KMS-11 (cell line): ENCODE data around the gene PAN2.
"Not testable (repeated sequence)": the region's sequence is repeated elsewhere in the genome, so short reads cannot be mapped to it uniquely, and the experiment has no call there.

Experiments
- H2AFZ ChIP-seq: fragments of 200-600 bp; sonication (generic); 2 replicates; pipeline ENCODE4 v1.6.1; 2016; ENCODE audit warnings: antibody characterized with exemption, mixed run types, low read depth
- H3K27ac ChIP-seq: fragments of 200-600 bp; sonication (generic); 2 replicates; pipeline ENCODE4 v1.6.1; 2016; ENCODE audit warnings: mild to moderate bottlenecking, mixed run types
- H3K27me3 ChIP-seq: fragments of 200-600 bp; sonication (generic); 2 replicates; pipeline ENCODE4 v1.6.1; 2017; ENCODE audit warnings: mild to moderate bottlenecking, low read depth, mixed run types, moderate library complexity; ENCODE audit not compliant: insufficient read depth
- H3K36me3 ChIP-seq: fragments of 200-600 bp; sonication (generic); 2 replicates; pipeline ENCODE4 v1.6.1; 2017; ENCODE audit warnings: mild to moderate bottlenecking, mixed run types; ENCODE audit not compliant: insufficient read depth
- H3K4me1 ChIP-seq: fragments of 200-600 bp; sonication (generic); 2 replicates; pipeline ENCODE4 v1.6.1; 2016; ENCODE audit warnings: mild to moderate bottlenecking, low read depth, mixed run types; ENCODE audit not compliant: poor library complexity, severe bottlenecking
- H3K4me2 ChIP-seq: fragments of 200-600 bp; sonication (generic); 2 replicates; pipeline ENCODE4 v1.7.0; 2016; ENCODE audit warnings: mild to moderate bottlenecking, mixed run types
- H3K4me3 ChIP-seq: fragments of 200-600 bp; sonication (generic); IDR thresholded peaks from 2 replicates; pipeline ENCODE4 v1.6.1; 2017; ENCODE audit warnings: low read depth, low read length, mixed read lengths; ENCODE audit not compliant: insufficient read depth
- H3K79me2 ChIP-seq: fragments of 200-600 bp; sonication (generic); 2 replicates; pipeline ENCODE4 v1.6.1; 2016; ENCODE audit warnings: low read depth, mixed run types; ENCODE audit not compliant: insufficient read depth
- H3K9ac ChIP-seq: fragments of 200-600 bp; sonication (generic); 2 replicates; pipeline ENCODE4 v1.6.1; 2016; ENCODE audit warnings: mild to moderate bottlenecking, mixed run types
- H4K20me1 ChIP-seq: fragments of 200-600 bp; sonication (generic); 2 replicates; pipeline ENCODE4 v1.6.1; 2016; ENCODE audit warnings: mild to moderate bottlenecking, mixed run types; ENCODE audit not compliant: insufficient read depth
- TF ChIP-seq, protein P1 (sequence below): fragments of 200-600 bp; sonication (generic); conservative IDR thresholded peaks from 2 replicates; pipeline ENCODE4 v1.6.1; 2017; ENCODE audit warnings: low read depth, mild to moderate bottlenecking, antibody characterized with exemption, low read length, moderate library complexity, mixed read lengths

Gene PAN2

GRCh38 chr12:56346675-56347074 is 12.9 kb upstream of the PAN2 start:
- Histone ChIP-seq H3K27ac (no peak overlapping the region), H2AFZ (no peak overlapping the region), H3K79me2 (no peaks in the 10 kb centered on the region), H3K4me3 (no peak overlapping the region), H4K20me1 (no peaks in the 10 kb centered on the region), H3K36me3 (peaks cover 22% of the 10 kb centered on the region; the same call in 1 of the 2 replicates), H3K4me2 (no peak overlapping the region), H3K9ac (no peak overlapping the region), H3K4me1 (peaks cover 2% of the 10 kb centered on the region), H3K27me3 (no peaks in the 10 kb centered on the region)
- TF ChIP-seq, protein P1, sequence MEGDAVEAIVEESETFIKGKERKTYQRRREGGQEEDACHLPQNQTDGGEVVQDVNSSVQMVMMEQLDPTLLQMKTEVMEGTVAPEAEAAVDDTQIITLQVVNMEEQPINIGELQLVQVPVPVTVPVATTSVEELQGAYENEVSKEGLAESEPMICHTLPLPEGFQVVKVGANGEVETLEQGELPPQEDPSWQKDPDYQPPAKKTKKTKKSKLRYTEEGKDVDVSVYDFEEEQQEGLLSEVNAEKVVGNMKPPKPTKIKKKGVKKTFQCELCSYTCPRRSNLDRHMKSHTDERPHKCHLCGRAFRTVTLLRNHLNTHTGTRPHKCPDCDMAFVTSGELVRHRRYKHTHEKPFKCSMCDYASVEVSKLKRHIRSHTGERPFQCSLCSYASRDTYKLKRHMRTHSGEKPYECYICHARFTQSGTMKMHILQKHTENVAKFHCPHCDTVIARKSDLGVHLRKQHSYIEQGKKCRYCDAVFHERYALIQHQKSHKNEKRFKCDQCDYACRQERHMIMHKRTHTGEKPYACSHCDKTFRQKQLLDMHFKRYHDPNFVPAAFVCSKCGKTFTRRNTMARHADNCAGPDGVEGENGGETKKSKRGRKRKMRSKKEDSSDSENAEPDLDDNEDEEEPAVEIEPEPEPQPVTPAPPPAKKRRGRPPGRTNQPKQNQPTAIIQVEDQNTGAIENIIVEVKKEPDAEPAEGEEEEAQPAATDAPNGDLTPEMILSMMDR: no peak

DNA sequence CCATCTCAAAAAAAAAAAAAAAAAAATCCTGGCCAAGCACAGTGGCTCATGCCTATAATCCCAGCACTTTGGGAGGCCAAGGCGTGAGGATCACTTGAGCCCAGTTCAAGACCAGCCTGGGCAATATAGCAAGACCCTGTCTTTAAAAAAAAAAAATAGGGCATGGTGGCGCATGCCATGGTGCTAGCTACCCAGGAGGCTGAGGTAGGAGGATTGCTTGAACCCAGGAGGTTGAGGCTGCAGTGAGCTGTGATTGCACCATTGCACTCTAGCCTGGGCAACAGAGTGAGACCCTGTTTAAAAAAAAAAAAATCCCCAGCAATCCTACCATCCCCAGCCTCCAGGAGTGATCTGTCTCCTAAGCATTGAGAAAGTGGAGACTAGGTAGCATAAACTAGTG is 8.5 kb upstream of the PAN2 start:
- H3K27ac ChIP-seq, H3K4me2 ChIP-seq, H3K36me3 ChIP-seq, H3K9ac ChIP-seq, H4K20me1 ChIP-seq, H2AFZ ChIP-seq, H3K27me3 ChIP-seq, H3K4me3 ChIP-seq, H3K79me2 ChIP-seq: not testable (repeated sequence)
- peaks cover 42% of the 10 kb centered on the region for H3K4me1 ChIP-seq

GRCh38 chr12:56341616-56342015 is 7.8 kb upstream of the PAN2 start:
- TF ChIP-seq, protein P1: no peak
- H3K79me2 ChIP-seq: no peaks in the 10 kb centered on the region
- H3K9ac ChIP-seq: no peak overlapping the region
- no peak overlapping the region for H2AFZ ChIP-seq
- no peak overlapping the region for H3K4me3 ChIP-seq
- no peaks in the 10 kb centered on the region for H4K20me1 ChIP-seq
- H3K36me3 ChIP-seq: no peaks in the 10 kb centered on the region
- no peak overlapping the region for H3K4me2 ChIP-seq
- no peaks in the 10 kb centered on the region for H3K27me3 ChIP-seq
- peaks cover 48% of the 10 kb centered on the region for H3K4me1 ChIP-seq
- H3K27ac ChIP-seq: no peak overlapping the region; the same call in 1 of the 2 replicates

DNA sequence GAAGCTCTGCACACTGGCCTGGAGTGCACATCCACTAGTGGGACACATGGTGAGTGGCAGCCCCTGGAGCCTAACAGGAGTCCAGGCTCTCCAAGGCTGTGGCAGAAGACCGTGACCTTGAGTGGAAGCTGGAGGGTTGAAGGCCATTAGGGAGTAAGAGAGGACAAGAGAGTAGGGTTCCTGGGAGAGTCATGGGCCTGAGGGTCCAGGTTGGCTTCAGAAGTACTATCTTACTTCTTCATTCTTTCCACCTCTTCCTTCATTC is 5.3 kb upstream of the PAN2 start:
- Histone ChIP-seq H3K27ac (peak overlapping the region; percentile 76), H3K9ac (peak overlapping the region; percentile 46), H3K36me3 (no peaks in the 10 kb centered on the region), H3K4me1 (peaks cover 61% of the 10 kb centered on the region), H2AFZ (peak overlapping the region; percentile 74), H3K27me3 (no peaks in the 10 kb centered on the region), H4K20me1 (no peaks in the 10 kb centered on the region), H3K4me3 (no peak overlapping the region), H3K79me2 (no peaks in the 10 kb centered on the region), H3K4me2 (peak overlapping the region; percentile 88)
- TF ChIP-seq, protein P1: no peak

DNA sequence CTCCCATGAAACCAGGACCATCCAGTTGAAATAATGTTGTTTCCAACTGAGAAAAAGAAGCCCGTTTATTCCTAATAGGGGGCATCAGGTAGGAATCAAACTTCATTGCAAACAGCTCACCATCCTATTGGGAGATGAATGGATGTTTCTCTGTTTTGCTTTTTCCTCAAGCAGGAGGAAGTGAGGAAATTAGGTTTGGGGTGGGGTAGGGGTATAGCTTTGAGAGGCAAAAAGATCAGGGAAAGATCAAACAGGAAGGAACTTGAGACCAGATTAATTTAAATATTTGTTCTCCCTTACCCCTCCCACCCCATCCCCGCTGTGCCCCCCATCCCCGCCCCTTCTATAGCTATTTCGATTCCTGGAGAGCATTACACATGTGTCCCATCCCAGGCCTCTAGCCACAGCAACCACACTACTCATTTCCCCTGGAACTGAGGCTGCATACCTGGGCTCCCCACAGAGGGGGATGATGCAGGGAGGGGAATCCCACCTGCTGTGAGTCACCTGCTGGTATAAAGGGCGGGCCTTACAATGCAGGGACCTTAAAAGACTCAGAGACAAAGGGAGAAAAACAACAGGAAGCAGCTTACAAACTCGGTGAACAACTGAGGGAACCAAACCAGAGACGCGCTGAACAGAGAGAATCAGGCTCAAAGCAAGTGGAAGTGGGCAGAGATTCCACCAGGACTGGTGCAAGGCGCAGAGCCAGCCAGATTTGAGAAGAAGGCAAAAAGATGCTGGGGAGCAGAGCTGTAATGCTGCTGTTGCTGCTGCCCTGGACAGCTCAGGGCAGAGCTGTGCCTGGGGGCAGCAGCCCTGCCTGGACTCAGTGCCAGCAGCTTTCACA is 4.7 kb upstream of the PAN2 start, which contains the start of gene IL23A:
Gene IL23A, plus strand, starts transcription at position 577 of the 850 bp plus-strand sequence. Its CDS starts 161 bp downstream, at position 738.
- Histone ChIP-seq H3K4me3 (no peak within 1 kb of the TSS), H3K4me1 (peaks cover 61% of the 10 kb centered on the region), H3K36me3 (no peaks in the 10 kb centered on the region), H3K9ac (peak within 1 kb of the TSS; percentile 46), H3K4me2 (peak within 1 kb of the TSS; percentile 88), H3K27ac (peak within 1 kb of the TSS; percentile 76), H4K20me1 (no peaks in the 10 kb centered on the region), H3K27me3 (no peaks in the 10 kb centered on the region), H3K79me2 (no peaks in the 10 kb centered on the region), H2AFZ (peak within 1 kb of the TSS; percentile 74)
- TF ChIP-seq, protein P1: no peak
